ENCODE results near the gene PAK4. TPM values are rescaled to one million over a fixed set of nuclear protein-coding genes. Genes with fewer than 3 reads are reported as not detected.

Gene PAK4
- total and polyA plus RNA-seq, 3 donors from 2014 or later, result 61.0 to 88.3 (median 84.3) TPM

GRCh38 chr19:39138221-39139211 lies 12.9 kb downstream of the PAK4 start:
- DNase-seq, result no peak
- H3K27ac ChIP-seq, result no peak overlapping the region
- H3K27me3 ChIP-seq, result no peaks in the 10 kb centered on the region
- H3K4me3 ChIP-seq, result no peak overlapping the region
- no peaks in the 10 kb centered on the region for H3K9me3 ChIP-seq
- H3K36me3 ChIP-seq (ENCODE audit: low read depth, missing control alignments), result no peaks in the 10 kb centered on the region
- WGBS, 2 donors, result 79 to 84% methylated on average over 16 to 20 of the region's 20 CpGs
- intact Hi-C loops (cut with DNase I; ENCODE audit: low total_unique reads), result no loop called here
- peaks cover 48% of the 10 kb centered on the region for H3K4me1 ChIP-seq
- TF ChIP-seq POLR2A (IDR thresholded peaks at IDR 0.05), result no peak
- no peak for TF ChIP-seq CTCF (IDR thresholded peaks at IDR 0.05)

- H3K9me3 ChIP-seq, result no peaks in the 10 kb centered on the region
- intact Hi-C loops (cut with DNase I; ENCODE audit: low total_unique reads), result no loop called here
- TF ChIP-seq POLR2A (IDR thresholded peaks at IDR 0.05) (no peak), CTCF (IDR thresholded peaks at IDR 0.05) (no peak)
- no peak for DNase-seq
- no peak overlapping the region for H3K27ac ChIP-seq
- 78 to 79% methylated on average over 8 of the region's 8 CpGs for WGBS, 2 donors
- H3K27me3 ChIP-seq, result no peaks in the 10 kb centered on the region
- H3K4me1 ChIP-seq, result peaks cover 49% of the 10 kb centered on the region
- H3K4me3 ChIP-seq, result no peak overlapping the region
- H3K36me3 ChIP-seq (ENCODE audit: low read depth, missing control alignments), result no peaks in the 10 kb centered on the region
Observed at GRCh38 chr19:39139305-39139874, 13.8 kb downstream of the PAK4 start.

DNA sequence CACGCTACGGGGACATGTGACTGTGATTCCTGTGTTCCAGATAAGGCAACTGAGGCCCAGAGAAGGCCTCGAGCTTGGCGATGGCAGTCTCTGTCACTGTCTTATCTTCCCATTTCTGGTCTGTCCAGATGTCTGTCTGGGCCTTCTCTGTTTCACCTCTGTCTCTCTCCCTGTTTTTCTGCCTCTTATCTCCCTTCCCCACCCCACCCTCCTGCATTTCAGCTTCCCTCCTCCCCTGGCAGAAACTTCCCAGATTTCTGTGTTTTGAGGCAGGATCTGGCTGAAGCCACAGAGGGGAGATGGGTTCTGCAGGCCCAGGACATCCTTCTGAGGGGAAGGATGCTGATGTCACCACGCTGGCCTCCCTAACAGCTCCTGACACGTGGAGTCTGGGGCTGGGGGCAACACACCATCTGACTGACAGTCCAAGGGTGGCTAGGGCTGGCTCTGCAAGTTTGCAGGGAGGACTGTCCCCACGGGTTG lies 14.4 kb downstream of the PAK4 start:
- Histone ChIP-seq H3K4me3 (no peak overlapping the region), H3K27ac (no peak overlapping the region), H3K27me3 (no peaks in the 10 kb centered on the region), H3K9me3 (no peaks in the 10 kb centered on the region), H3K36me3 (ENCODE audit: low read depth, missing control alignments) (no peaks in the 10 kb centered on the region), H3K4me1 (peaks cover 52% of the 10 kb centered on the region)
- no peak for TF ChIP-seq CTCF (IDR thresholded peaks at IDR 0.05)
- intact Hi-C loops (cut with DNase I; ENCODE audit: low total_unique reads), result no loop called here
- DNase-seq, result no peak
- WGBS, 2 donors, result 42 to 74% methylated on average over 7 of the region's 7 CpGs

GRCh38 chr19:39140594-39140993 lies 15.0 kb downstream of the PAK4 start:
- H3K36me3 ChIP-seq (ENCODE audit: low read depth, missing control alignments), result no peaks in the 10 kb centered on the region
- intact Hi-C loops (cut with DNase I; ENCODE audit: low total_unique reads), result no loop called here
- H3K4me1 ChIP-seq, result peaks cover 54% of the 10 kb centered on the region
- H3K4me3 ChIP-seq, result no peak overlapping the region
- no peaks in the 10 kb centered on the region for H3K27me3 ChIP-seq
- 42 to 75% methylated on average over 5 of the region's 5 CpGs for WGBS, 2 donors
- H3K9me3 ChIP-seq, result no peaks in the 10 kb centered on the region
- no peak overlapping the region for H3K27ac ChIP-seq
- TF ChIP-seq POLR2A (IDR thresholded peaks at IDR 0.05) (no peak), CTCF (IDR thresholded peaks at IDR 0.05) (no peak)
- no peak for DNase-seq
